Ovary (tissue), 3 donors: ENCODE data around the gene CRYL1.

Source experiments
- EP300 ChIP-seq: sonication (generic); formaldehyde crosslinking; IDR thresholded peaks from one replicate; pipeline ENCODE4 v1.6.1; 2017; ENCODE audit warnings: antibody characterized with exemption
- POLR2A ChIP-seq: fragments of 450-650 bp; IDR thresholded peaks from one replicate; pipeline ENCODE4 v1.6.1; 2017; ENCODE audit warnings: antibody characterized with exemption, mild to moderate bottlenecking, moderate library complexity
- TF ChIP-seq, protein P1 (sequence below), 3 donors: fragments of 450-650 bp in 2 of 3; fragments of 200-600 bp in 1 of 3; IDR thresholded peaks; one replicate each; pipeline versions ENCODE4 v1.5.1 to v1.8.0; 2016 to 2022; ENCODE audit warnings: antibody characterized with exemption in 3 of 3, mild to moderate bottlenecking in 1 of 3
- donor health status: DM: no; HTN: no; CAD: no.

DNA sequence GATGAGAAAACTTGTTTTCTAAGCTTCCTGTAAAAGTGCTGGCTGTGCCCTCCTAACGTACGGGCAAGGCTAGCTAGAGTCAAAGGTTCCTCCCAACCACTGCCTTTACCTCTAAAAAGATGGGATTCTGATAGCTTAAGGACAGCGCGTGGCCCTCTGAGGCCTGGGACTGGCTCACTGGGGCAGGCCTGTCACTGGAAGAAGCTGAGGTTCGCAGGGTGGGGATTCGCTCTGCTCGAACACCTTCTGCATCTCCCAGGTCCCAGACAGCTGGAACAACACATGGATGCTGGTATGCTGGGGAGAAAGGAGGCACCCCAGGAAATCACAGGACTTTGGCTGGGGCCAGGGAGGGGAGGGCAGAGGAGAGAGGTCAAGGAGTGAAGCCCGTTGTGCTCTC lies 53.1 kb downstream of the CRYL1 start:
- TF ChIP-seq, protein P1, sequence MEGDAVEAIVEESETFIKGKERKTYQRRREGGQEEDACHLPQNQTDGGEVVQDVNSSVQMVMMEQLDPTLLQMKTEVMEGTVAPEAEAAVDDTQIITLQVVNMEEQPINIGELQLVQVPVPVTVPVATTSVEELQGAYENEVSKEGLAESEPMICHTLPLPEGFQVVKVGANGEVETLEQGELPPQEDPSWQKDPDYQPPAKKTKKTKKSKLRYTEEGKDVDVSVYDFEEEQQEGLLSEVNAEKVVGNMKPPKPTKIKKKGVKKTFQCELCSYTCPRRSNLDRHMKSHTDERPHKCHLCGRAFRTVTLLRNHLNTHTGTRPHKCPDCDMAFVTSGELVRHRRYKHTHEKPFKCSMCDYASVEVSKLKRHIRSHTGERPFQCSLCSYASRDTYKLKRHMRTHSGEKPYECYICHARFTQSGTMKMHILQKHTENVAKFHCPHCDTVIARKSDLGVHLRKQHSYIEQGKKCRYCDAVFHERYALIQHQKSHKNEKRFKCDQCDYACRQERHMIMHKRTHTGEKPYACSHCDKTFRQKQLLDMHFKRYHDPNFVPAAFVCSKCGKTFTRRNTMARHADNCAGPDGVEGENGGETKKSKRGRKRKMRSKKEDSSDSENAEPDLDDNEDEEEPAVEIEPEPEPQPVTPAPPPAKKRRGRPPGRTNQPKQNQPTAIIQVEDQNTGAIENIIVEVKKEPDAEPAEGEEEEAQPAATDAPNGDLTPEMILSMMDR (IDR thresholded peaks at IDR 0.05) = no peak
- no peak for TF ChIP-seq EP300
- TF ChIP-seq POLR2A = no peak
